Lung (tissue), 12 donors: ENCODE results near the gene OLIG1. TPM values are rescaled to one million over a fixed set of nuclear protein-coding genes. Genes with fewer than 3 reads are reported as not detected.

Source experiments
- ATAC-seq: fragments of 200-7000 bp; cut with Tn5 transposase; one replicate; pipeline ENCODE4 v1.9.1; 2020; ENCODE audit warnings: moderate number of reproducible peaks; ENCODE audit not compliant: insufficient read depth, low FRiP score
- DNase-seq, 3 donors: peaks; one replicate each; pipeline ENCODE4 v3.0.0-alpha.2; 2013 to 2017
- H3K27ac ChIP-seq, 2 donors: one replicate each; pipeline ENCODE4 v1.5.1; 2013; ENCODE audit warnings: mild to moderate bottlenecking in 2 of 2, moderate library complexity in 2 of 2, control low read depth in 1 of 2, inconsistent platforms in 1 of 2, low read depth in 1 of 2, low read length in 1 of 2
- H3K27me3 ChIP-seq, 3 donors: one replicate each; pipeline ENCODE4 v1.5.1; 2013; ENCODE audit warnings: low read length in 2 of 3; ENCODE audit not compliant: control insufficient read depth in 3 of 3, insufficient read depth in 3 of 3
- H3K36me3 ChIP-seq, 4 donors: one replicate each; pipeline ENCODE4 v1.5.1; 2013; ENCODE audit warnings: low read length in 4 of 4, mild to moderate bottlenecking in 1 of 4, moderate library complexity in 1 of 4; ENCODE audit not compliant: control insufficient read depth in 4 of 4, insufficient read depth in 4 of 4
- H3K4me1 ChIP-seq, 5 donors: one replicate each; pipeline ENCODE4 v1.5.1; 2013; ENCODE audit warnings: low read length in 5 of 5, mild to moderate bottlenecking in 2 of 5, moderate library complexity in 1 of 5; ENCODE audit not compliant: control insufficient read depth in 5 of 5, insufficient read depth in 5 of 5
- H3K4me3 ChIP-seq: one replicate; pipeline ENCODE4 v1.5.1; 2013; ENCODE audit warnings: mild to moderate bottlenecking, control low read depth, moderate library complexity
- H3K9ac ChIP-seq, 2 donors: one replicate each; pipeline ENCODE4 v1.5.1; 2013; ENCODE audit warnings: low read length in 2 of 2, control low read depth in 1 of 2; ENCODE audit not compliant: insufficient read depth in 1 of 2
- H3K9me3 ChIP-seq, 4 donors: one replicate each; pipeline ENCODE4 v1.5.1; 2013; ENCODE audit warnings: low read length in 3 of 4, mild to moderate bottlenecking in 1 of 4, moderate library complexity in 1 of 4; ENCODE audit not compliant: control insufficient read depth in 4 of 4, insufficient read depth in 3 of 4
- WGBS, 2 donors: extraction: QIAGEN DNeasy Blood & Tissue Kit; methylation state at CpG; one replicate each; pipeline ENCODE4 v1.1.7; 2013; 5-methylcytosine and 5-hydroxymethylcytosine counted together
- polyA plus RNA-seq, 2 donors: library from polyadenylated mRNA; stranded (reverse); fragments of 200-250 nt; gene quantifications; one replicate each; pipeline ENCODE4 v1.2.1, GENCODE V29; 2013
- total RNA-seq, 2 donors: library from RNA; depleted of rRNA in 1 of 2; stranded (reverse); fragments of >200 nt in 1 of 2; gene quantifications; one replicate each; pipeline ENCODE4 v1.2.1, GENCODE V29; 2014 to 2021
- TF ChIP-seq, protein P1 (sequence below): IDR thresholded peaks from 2 replicates; pipeline ENCODE4 v1.5.1; 2012; ENCODE audit warnings: mild to moderate bottlenecking; ENCODE audit errors: control extremely low read depth, extremely low read depth
- donor health status: control.
- donor health status: control.
- donor health status: Bipolar disorder and iron deficiency.
- donor health status: healthy.
- donor health status: DM: yes; HTN: yes; CAD: no.

The OLIG1 gene
- total and polyA plus RNA-seq, 4 donors, result 1.2 to 4.1 (median 1.7) TPM

DNA sequence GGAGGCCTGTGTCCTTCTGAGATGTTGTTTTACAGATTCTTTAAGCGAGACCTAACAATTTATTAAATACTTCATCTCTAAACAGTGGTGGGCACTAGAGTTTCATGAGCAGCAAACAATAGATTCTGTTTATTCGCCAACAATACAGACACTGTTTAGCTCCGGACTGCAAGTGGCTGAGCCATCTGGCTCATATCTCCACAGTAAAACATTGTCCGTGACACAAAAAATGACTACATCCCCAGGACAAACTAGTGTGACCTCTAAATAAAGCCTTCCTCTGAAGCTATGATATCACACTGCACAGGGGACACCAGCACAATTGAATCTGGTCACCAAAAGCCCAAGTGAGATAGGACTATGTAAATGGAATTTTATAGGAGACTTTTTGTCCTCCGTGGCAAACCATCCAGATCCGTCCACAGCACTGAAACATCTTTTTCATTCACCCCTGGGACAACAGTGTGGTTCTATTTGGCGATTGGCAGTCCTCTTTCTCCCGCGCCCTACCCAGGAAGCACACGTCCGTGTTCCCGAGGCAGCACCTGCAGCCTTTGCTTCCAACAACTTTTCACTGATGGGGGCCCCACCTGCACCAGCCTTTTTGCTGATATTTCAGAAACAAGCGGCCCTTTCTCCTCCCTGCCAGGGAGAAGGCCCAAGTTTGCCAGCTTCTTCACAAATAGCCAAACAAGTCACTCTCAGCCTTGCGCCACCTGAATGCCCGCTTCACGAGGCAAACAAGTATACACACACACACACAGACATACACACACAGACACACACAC is 47.4 kb downstream of the OLIG1 start:
- no peak overlapping the region for H3K4me3 ChIP-seq
- no peaks in the 10 kb centered on the region for H3K4me1 ChIP-seq
- H3K9ac ChIP-seq, result no peak overlapping the region
- TF ChIP-seq, protein P1, sequence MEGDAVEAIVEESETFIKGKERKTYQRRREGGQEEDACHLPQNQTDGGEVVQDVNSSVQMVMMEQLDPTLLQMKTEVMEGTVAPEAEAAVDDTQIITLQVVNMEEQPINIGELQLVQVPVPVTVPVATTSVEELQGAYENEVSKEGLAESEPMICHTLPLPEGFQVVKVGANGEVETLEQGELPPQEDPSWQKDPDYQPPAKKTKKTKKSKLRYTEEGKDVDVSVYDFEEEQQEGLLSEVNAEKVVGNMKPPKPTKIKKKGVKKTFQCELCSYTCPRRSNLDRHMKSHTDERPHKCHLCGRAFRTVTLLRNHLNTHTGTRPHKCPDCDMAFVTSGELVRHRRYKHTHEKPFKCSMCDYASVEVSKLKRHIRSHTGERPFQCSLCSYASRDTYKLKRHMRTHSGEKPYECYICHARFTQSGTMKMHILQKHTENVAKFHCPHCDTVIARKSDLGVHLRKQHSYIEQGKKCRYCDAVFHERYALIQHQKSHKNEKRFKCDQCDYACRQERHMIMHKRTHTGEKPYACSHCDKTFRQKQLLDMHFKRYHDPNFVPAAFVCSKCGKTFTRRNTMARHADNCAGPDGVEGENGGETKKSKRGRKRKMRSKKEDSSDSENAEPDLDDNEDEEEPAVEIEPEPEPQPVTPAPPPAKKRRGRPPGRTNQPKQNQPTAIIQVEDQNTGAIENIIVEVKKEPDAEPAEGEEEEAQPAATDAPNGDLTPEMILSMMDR, result no peak
- 80 to 88% methylated on average over 16 of the region's 16 CpGs for WGBS, 2 donors
- H3K27me3 ChIP-seq, result peaks cover 0 to 68% (median 22%) of the 10 kb centered on the region in 3 donors
- ATAC-seq (no peak), DNase-seq (no peak)
- H3K36me3 ChIP-seq, result no peaks in the 10 kb centered on the region
- H3K27ac ChIP-seq, result no peak overlapping the region
- H3K9me3 ChIP-seq, result peaks cover 0 to 1% (median 0%) of the 10 kb centered on the region in 4 donors

Other genes with a start within 250 kb of the OLIG1 start
- gene OLIG2, start 44.2 kb upstream of the OLIG1 start, total RNA-seq, result 1 to 10 TPM in 1 of 2 donors, under 1 TPM in 1; 0.18 to 1.1 TPM
- 1 to 10 TPM in 1 of 2 donors, under 1 TPM in 1; 0.04 to 1.3 TPM for gene OLIG2, start 44.2 kb upstream of the OLIG1 start, polyA plus RNA-seq
- gene IFNAR2, start 159.8 kb downstream of the OLIG1 start, total RNA-seq, result 10 to 100 TPM; 22.6 to 38.4 TPM
- gene IFNAR2, start 159.8 kb downstream of the OLIG1 start, polyA plus RNA-seq, result 10 to 100 TPM; 21.4 to 32.4 TPM
- gene IL10RB, start 196.2 kb downstream of the OLIG1 start, total RNA-seq, result 10 to 100 TPM; 38.8 to 47.1 TPM
- 10 to 100 TPM; 26.7 to 89.1 TPM for gene IL10RB, start 196.2 kb downstream of the OLIG1 start, polyA plus RNA-seq